Body of pancreas (tissue), 4 donors: ENCODE results near the gene EHD3.

Experiments
- CTCF ChIP-seq, 7 experiments: fragments of 450-650 bp in 4 of 7; fragments of 200-600 bp in 3 of 7; sonication (generic) in 3 of 7; IDR thresholded peaks; one replicate each; pipeline ENCODE4 v1.5.1; 2016 to 2019; ENCODE audit warnings: antibody characterized with exemption in 7 of 7
- POLR2A ChIP-seq, 3 donors: fragments of 450-650 bp; IDR thresholded peaks; one replicate each; pipeline ENCODE4 v1.6.1; 2016; ENCODE audit warnings: antibody characterized with exemption in 3 of 3, mild to moderate bottlenecking in 2 of 3

- TF ChIP-seq POLR2A (IDR thresholded peaks at IDR 0.05) (no peak), CTCF (IDR thresholded peaks at IDR 0.05) (no peak)
Measured at GRCh38 chr2:31258351-31258750, 24.4 kb downstream of the EHD3 start.
